Keratinocyte (primary cell): ENCODE data around the gene ANKUB1.

Source experiments
- EZH2 ChIP-seq: IDR thresholded peaks from one replicate; pipeline ENCODE4 v1.6.1; 2012; ENCODE audit warnings: inconsistent platforms, mild to moderate bottlenecking, low read length, moderate library complexity
- TF ChIP-seq, protein P1 (sequence below), 3 experiments: IDR thresholded peaks in 1 of 3; conservative IDR thresholded peaks in 1 of 3; optimal IDR thresholded peaks in 1 of 3; 2 replicates in 2 of 3; 3 replicates in 1 of 3; pipeline versions ENCODE3 to v1.5.1; 2011; ENCODE audit warnings: low read length in 3 of 3, mild to moderate bottlenecking in 3 of 3, moderate library complexity in 2 of 3, control low read depth in 1 of 3, inconsistent platforms in 1 of 3; ENCODE audit not compliant: insufficient read depth in 2 of 3; ENCODE audit errors: extremely low read depth in 1 of 3

DNA sequence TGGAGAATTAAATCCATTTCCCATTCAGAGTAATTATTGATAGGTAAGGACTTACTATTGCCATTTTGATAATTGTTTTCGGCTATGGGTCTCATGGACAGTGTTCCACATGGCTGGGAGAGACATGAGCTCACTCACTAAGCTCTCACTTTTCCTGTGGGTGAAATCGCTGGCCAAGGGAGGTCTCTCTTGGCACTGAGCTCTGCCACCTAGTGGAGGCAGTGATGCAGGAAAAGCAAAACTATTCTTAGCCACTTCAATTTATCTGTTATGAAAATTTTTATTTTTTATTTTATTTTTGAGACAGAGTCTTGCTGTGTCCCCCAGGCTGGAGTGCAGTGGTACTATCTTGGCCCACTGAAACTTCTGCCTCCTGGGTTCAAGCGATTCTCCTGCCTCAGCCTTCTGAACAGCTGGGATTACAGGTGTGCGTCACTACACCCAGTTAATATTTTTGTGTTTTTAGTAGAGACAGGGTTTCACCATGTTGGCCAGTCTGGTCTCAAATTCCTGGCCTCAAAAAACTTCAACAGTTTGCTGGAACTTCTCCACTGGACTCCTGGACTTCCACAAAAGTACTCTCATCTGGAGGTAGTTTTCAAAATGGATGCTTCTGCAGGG is 16.0 kb upstream of the ANKUB1 start:
- TF ChIP-seq, protein P1, sequence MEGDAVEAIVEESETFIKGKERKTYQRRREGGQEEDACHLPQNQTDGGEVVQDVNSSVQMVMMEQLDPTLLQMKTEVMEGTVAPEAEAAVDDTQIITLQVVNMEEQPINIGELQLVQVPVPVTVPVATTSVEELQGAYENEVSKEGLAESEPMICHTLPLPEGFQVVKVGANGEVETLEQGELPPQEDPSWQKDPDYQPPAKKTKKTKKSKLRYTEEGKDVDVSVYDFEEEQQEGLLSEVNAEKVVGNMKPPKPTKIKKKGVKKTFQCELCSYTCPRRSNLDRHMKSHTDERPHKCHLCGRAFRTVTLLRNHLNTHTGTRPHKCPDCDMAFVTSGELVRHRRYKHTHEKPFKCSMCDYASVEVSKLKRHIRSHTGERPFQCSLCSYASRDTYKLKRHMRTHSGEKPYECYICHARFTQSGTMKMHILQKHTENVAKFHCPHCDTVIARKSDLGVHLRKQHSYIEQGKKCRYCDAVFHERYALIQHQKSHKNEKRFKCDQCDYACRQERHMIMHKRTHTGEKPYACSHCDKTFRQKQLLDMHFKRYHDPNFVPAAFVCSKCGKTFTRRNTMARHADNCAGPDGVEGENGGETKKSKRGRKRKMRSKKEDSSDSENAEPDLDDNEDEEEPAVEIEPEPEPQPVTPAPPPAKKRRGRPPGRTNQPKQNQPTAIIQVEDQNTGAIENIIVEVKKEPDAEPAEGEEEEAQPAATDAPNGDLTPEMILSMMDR (optimal IDR thresholded peaks at IDR 0.05 in 1 of 3, IDR thresholded peaks at IDR 0.05 in 1 of 3, conservative IDR thresholded peaks at IDR 0.05 in 1 of 3; ENCODE audit: extremely low read depth in 1 of 3, insufficient read depth in 2 of 3, low read length in 3 of 3), result peak; percentile 74 to 83 (median 80)
- TF ChIP-seq EZH2, result no peak
